Naive thymus-derived CD8-positive, alpha-beta T cell (primary cell): ENCODE results near the gene TSGA10. TPM values are rescaled to one million over a fixed set of nuclear protein-coding genes. Genes with fewer than 3 reads are reported as not detected.

Experiments used
- ATAC-seq, 2 donors: fragments of 150-1000 bp; cut with Tn5 transposase in 1 of 2; sonication (Bioruptor Pico), chemical (Tn5 transposase) in 1 of 2; 1 replicate in 1 of 2; 2 replicates in 1 of 2; pipeline ENCODE4 v1.10.0; 2021; ENCODE audit warnings: mild to moderate bottlenecking in 2 of 2, moderate library complexity in 2 of 2
- POLR2A ChIA-PET: fragments of 350-600 bp; sonication (Branson Sonifier 250); formaldehyde crosslinking; loops from one replicate; lab custom pipeline; 2021; ENCODE audit warnings: antibody characterized with exemption; lab: Charles Lee
- DNase-seq, 10 donors: peaks; one replicate each; pipeline versions ENCODE4 v3.0.0 to v3.0.0-alpha.2; 2020 to 2022
- H3K27ac Mint-ChIP-seq, 10 donors: one replicate each; pipeline ENCODE4 v1.8.0; 2020 to 2022; ENCODE audit warnings: mild to moderate bottlenecking in 10 of 10, mixed read lengths in 10 of 10, moderate library complexity in 4 of 10, inconsistent platforms in 1 of 10
- H3K27me3 Mint-ChIP-seq, 5 donors: one replicate each; pipeline ENCODE4 v1.8.0; 2021 to 2022; ENCODE audit warnings: mixed read lengths in 5 of 5
- H3K36me3 Mint-ChIP-seq, 3 donors: one replicate each; pipeline ENCODE4 v1.8.0; 2020 to 2022; ENCODE audit warnings: mixed read lengths in 3 of 3, mild to moderate bottlenecking in 2 of 3, inconsistent platforms in 1 of 3
- H3K4me1 Mint-ChIP-seq, 4 donors: one replicate each; pipeline ENCODE4 v1.8.0; 2021 to 2022; ENCODE audit warnings: mixed read lengths in 4 of 4
- H3K4me3 Mint-ChIP-seq, 10 donors: one replicate each; pipeline ENCODE4 v1.8.0; 2020 to 2022; ENCODE audit warnings: mild to moderate bottlenecking in 10 of 10, mixed read lengths in 10 of 10, moderate library complexity in 6 of 10, inconsistent platforms in 1 of 10
- H3K9me3 Mint-ChIP-seq, 9 donors: one replicate each; pipeline ENCODE4 v1.8.0; 2020 to 2022; ENCODE audit warnings: mixed read lengths in 9 of 9, mild to moderate bottlenecking in 3 of 9, inconsistent platforms in 1 of 9, moderate library complexity in 1 of 9
- polyA plus RNA-seq, 3 donors: library from polyadenylated mRNA; unstranded; fragments of 300-500 nt; fragmentation: Illumina TruSeq; gene quantifications; one replicate each; pipeline ENCODE4 v1.2.3, GENCODE V29; 2021
- total RNA-seq, 8 experiments: library from RNA in 2 of 8; stranded (reverse) in 2 of 8; gene quantifications; one replicate each; pipeline ENCODE4 v1.2.3 and lab custom pipeline; 2021 to 2026

Gene TSGA10
- total and polyA plus RNA-seq, 5 experiments from 2014 or later, result 22.5 to 32.1 (median 24.1) TPM

- POLR2A ChIA-PET, result no interaction called here
- Mint-ChIP-seq H3K4me1 (no peaks in the 10 kb centered on the region), H3K27ac (no peak overlapping the region), H3K4me3 (no peak overlapping the region), H3K36me3 (peaks cover 0 to 21% (median 3%) of the 10 kb centered on the region in 3 donors), H3K9me3 (peaks cover 10 to 29% (median 16%) of the 10 kb centered on the region in 9 donors), H3K27me3 (peaks cover 0 to 9% (median 3%) of the 10 kb centered on the region in 5 donors)
- DNase-seq (no peak), ATAC-seq (no peak)
Observed at GRCh38 chr2:98959810-98960507, 194.8 kb downstream of the TSGA10 start.

- POLR2A ChIA-PET, result no interaction called here
- no peaks in the 10 kb centered on the region for H3K9me3 Mint-ChIP-seq
- ATAC-seq, result no peak
Observed at GRCh38 chr2:98952966-98953365, 201.8 kb downstream of the TSGA10 start.

GRCh38 chr2:98948956-98949739 lies 205.6 kb downstream of the TSGA10 start:
- Mint-ChIP-seq H3K4me1 (no peaks in the 10 kb centered on the region), H3K9me3 (no peaks in the 10 kb centered on the region), H3K4me3 (no peak overlapping the region), H3K27me3 (peaks cover 4 to 35% (median 10%) of the 10 kb centered on the region in 5 donors), H3K36me3 (no peaks in the 10 kb centered on the region), H3K27ac (no peak overlapping the region)
- POLR2A ChIA-PET, result no interaction called here
- ATAC-seq (no peak), DNase-seq (no peak)

More at GRCh38 chr2:98952966-98953365, 201.8 kb downstream of the TSGA10 start:
- H3K27ac Mint-ChIP-seq, result peak overlapping the region in 1 of 10 donors; percentile 36
- H3K36me3 Mint-ChIP-seq, result no peaks in the 10 kb centered on the region
- DNase-seq, result no peak
- H3K4me1 Mint-ChIP-seq, result no peaks in the 10 kb centered on the region
- H3K4me3 Mint-ChIP-seq, result no peak overlapping the region
- peaks cover 4 to 27% (median 10%) of the 10 kb centered on the region in 5 donors for H3K27me3 Mint-ChIP-seq

GRCh38 chr2:98947554-98947953 lies 207.2 kb downstream of the TSGA10 start:
- no peaks in the 10 kb centered on the region for H3K4me1 Mint-ChIP-seq
- H3K9me3 Mint-ChIP-seq, result peaks cover 0 to 3% (median 0%) of the 10 kb centered on the region in 9 donors
- POLR2A ChIA-PET, result no interaction called here
- peaks cover 4 to 28% (median 10%) of the 10 kb centered on the region in 5 donors for H3K27me3 Mint-ChIP-seq
- DNase-seq, result no peak
- ATAC-seq, result no peak
- H3K4me3 Mint-ChIP-seq, result no peak overlapping the region
- no peak overlapping the region for H3K27ac Mint-ChIP-seq
- no peaks in the 10 kb centered on the region for H3K36me3 Mint-ChIP-seq

Other genes starting within 250 kb of the TSGA10 start
- 1 to 10 TPM in 1 of 2 experiments, under 1 TPM in 1; 0.88 to 2.0 TPM for gene CRACDL, start 218.7 kb downstream of the TSGA10 start, total RNA-seq
- gene CRACDL, start 218.7 kb downstream of the TSGA10 start, polyA plus RNA-seq, result under 1 TPM; 0.12 to 0.81 (median 0.49) TPM
- 1 to 10 TPM; 3.9 to 5.7 TPM for gene C2orf15, start 13.2 kb downstream of the TSGA10 start, total RNA-seq
- 1 to 10 TPM; 6.1 to 6.8 (median 6.7) TPM for gene C2orf15, start 13.2 kb downstream of the TSGA10 start, polyA plus RNA-seq
- 10 to 100 TPM; 24.7 to 26.2 TPM for gene LIPT1, start within 50 bp of the TSGA10 start, total RNA-seq
- 10 to 100 TPM; 19.0 to 26.9 (median 22.0) TPM for gene LIPT1, start within 50 bp of the TSGA10 start, polyA plus RNA-seq
- 10 to 100 TPM; 63.4 to 66.5 TPM for gene MITD1, start 26.1 kb upstream of the TSGA10 start, total RNA-seq
- gene MITD1, start 26.1 kb upstream of the TSGA10 start, polyA plus RNA-seq, result 10 to 100 TPM; 40.4 to 49.0 (median 43.8) TPM
- 10 to 100 TPM; 20.7 to 21.2 TPM for gene MRPL30, start 26.2 kb upstream of the TSGA10 start, total RNA-seq
- 10 to 100 TPM; 19.1 to 23.5 (median 20.4) TPM for gene MRPL30, start 26.2 kb upstream of the TSGA10 start, polyA plus RNA-seq
- not detected for gene LYG2, start 100.7 kb upstream of the TSGA10 start, total RNA-seq
- not detected for gene LYG2, start 100.7 kb upstream of the TSGA10 start, polyA plus RNA-seq
- gene LYG1, start 146.3 kb upstream of the TSGA10 start, total RNA-seq, result 1 to 10 TPM; 3.8 to 4.5 TPM
- under 1 TPM in 1 of 3 donors, not detected in 2; 0.49 TPM for gene LYG1, start 146.3 kb upstream of the TSGA10 start, polyA plus RNA-seq
- gene TXNDC9, start 181.4 kb upstream of the TSGA10 start, total RNA-seq, result 10 to 100 TPM; 29.0 to 29.1 TPM
- gene TXNDC9, start 181.4 kb upstream of the TSGA10 start, polyA plus RNA-seq, result 10 to 100 TPM; 44.3 to 53.4 (median 47.6) TPM
- 10 to 100 TPM; 46.7 to 47.9 TPM for gene EIF5B, start 182.4 kb upstream of the TSGA10 start, total RNA-seq
- gene EIF5B, start 182.4 kb upstream of the TSGA10 start, polyA plus RNA-seq, result 10 to 100 TPM in 1 of 3 donors, 1 to 10 TPM in 2; 3.0 to 12.6 (median 5.9) TPM